Esophagus squamous epithelium (tissue), 5 donors: ENCODE results near the gene MTMR3. TPM values are rescaled to one million over a fixed set of nuclear protein-coding genes. Genes with fewer than 3 reads are reported as not detected.
"Not testable (repeated sequence)": the region's sequence is repeated elsewhere in the genome, so short reads cannot be mapped to it uniquely, and the experiment has no call there.

ENCODE experiments used
- DNase-seq: peaks from one replicate; lab custom pipeline; 2025; lab: John Stamatoyannopoulos, UW
- H3K27ac ChIP-seq, 4 donors: fragments of 200-600 bp; sonication (generic); one replicate each; pipeline ENCODE4 v1.5.1; 2016 to 2019; ENCODE audit warnings: mild to moderate bottlenecking in 1 of 4
- H3K27me3 ChIP-seq, 4 donors: fragments of 200-600 bp; sonication (generic); 1 replicate in 3 of 4; 2 replicates in 1 of 4; pipeline versions ENCODE4 v1.5.1 to v1.6.0; 2017 to 2021; ENCODE audit warnings: antibody characterized with exemption in 1 of 4
- H3K36me3 ChIP-seq, 3 donors: fragments of 200-600 bp; sonication (generic); one replicate each; pipeline ENCODE4 v1.5.1; 2016 to 2019
- H3K4me1 ChIP-seq, 3 donors: fragments of 200-600 bp; sonication (generic); one replicate each; pipeline ENCODE4 v1.5.1; 2017 to 2019
- H3K4me3 ChIP-seq, 4 donors: fragments of 200-600 bp; sonication (generic); 1 replicate in 3 of 4; 2 replicates in 1 of 4; pipeline ENCODE4 v1.5.1; 2016 to 2019; ENCODE audit warnings: mild to moderate bottlenecking in 2 of 4, moderate library complexity in 1 of 4
- H3K9me3 ChIP-seq, 3 donors: fragments of 200-600 bp; sonication (generic); one replicate each; pipeline ENCODE4 v1.5.1; 2016 to 2019
- POLR2A ChIP-seq, 4 donors: fragments of 450-650 bp; IDR thresholded peaks; one replicate each; pipeline ENCODE4 v1.6.1; 2017; ENCODE audit warnings: antibody characterized with exemption in 4 of 4, mild to moderate bottlenecking in 4 of 4, moderate library complexity in 3 of 4
- WGBS, 2 donors: methylation state at CpG; one replicate each; pipeline ENCODE4 v1.1.5; 2018; 5-methylcytosine and 5-hydroxymethylcytosine counted together
- intact Hi-C: fragments of 100-400 bp; cut with DNase I; formaldehyde crosslinking; loops from one replicate; pipeline ENCODE4 v1.15.0; 2022
- total RNA-seq, 4 donors: library from RNA; depleted of rRNA; stranded (reverse); fragments of >200 nt; gene quantifications; one replicate each; pipeline ENCODE4 v1.1.0, GENCODE V29; 2016
- TF ChIP-seq, protein P1 (sequence below), 6 experiments: fragments of 450-650 bp in 4 of 6; fragments of 200-600 bp in 2 of 6; sonication (generic) in 2 of 6; IDR thresholded peaks; one replicate each; pipeline ENCODE4 v1.5.1; 2016 to 2019; ENCODE audit warnings: antibody characterized with exemption in 6 of 6, mild to moderate bottlenecking in 4 of 6, moderate library complexity in 4 of 6
- donor health status: DM: yes; HTN: yes; CAD: no.

The MTMR3 gene
- total RNA-seq, 4 donors from 2014 or later: 34.9 to 63.1 (median 38.4) TPM

GRCh38 chr22:30054067-30054763 is 171.2 kb downstream of the MTMR3 start:
- no peak overlapping the region for H3K4me3 ChIP-seq
- H3K27me3 ChIP-seq: no peaks in the 10 kb centered on the region
- 72 to 78% methylated on average over 10 of the region's 10 CpGs for WGBS, 2 donors
- H3K9me3 ChIP-seq: peaks cover 0 to 8% (median 0%) of the 10 kb centered on the region in 3 donors
- no peak overlapping the region for H3K27ac ChIP-seq
- no peak for TF ChIP-seq POLR2A (IDR thresholded peaks at IDR 0.05)
- intact Hi-C loops: no loop called here
- no peaks in the 10 kb centered on the region for H3K36me3 ChIP-seq
- no peak for DNase-seq
- no peaks in the 10 kb centered on the region for H3K4me1 ChIP-seq

DNA sequence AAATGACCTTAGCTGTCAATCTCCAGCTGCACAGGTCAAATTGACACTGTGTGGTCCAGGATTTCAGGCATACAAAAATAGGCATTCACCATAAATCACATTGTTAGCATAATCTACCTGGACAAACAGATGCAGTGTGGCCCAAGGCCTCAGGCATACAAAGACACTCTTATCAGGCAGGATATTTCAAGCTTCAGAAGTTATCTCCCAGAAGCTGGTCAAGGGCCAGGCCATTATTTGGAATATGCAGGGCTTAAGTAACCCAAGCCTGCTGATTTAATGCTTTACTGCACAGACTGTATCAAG is 171.7 kb downstream of the MTMR3 start:
- intact Hi-C loops: no loop called here
- Histone ChIP-seq H3K4me1 (no peaks in the 10 kb centered on the region), H3K27ac (no peak overlapping the region), H3K4me3 (no peak overlapping the region), H3K36me3 (no peaks in the 10 kb centered on the region), H3K27me3 (no peaks in the 10 kb centered on the region), H3K9me3 (peaks cover 0 to 8% (median 0%) of the 10 kb centered on the region in 3 donors)
- no peak for DNase-seq
- TF ChIP-seq, protein P1, sequence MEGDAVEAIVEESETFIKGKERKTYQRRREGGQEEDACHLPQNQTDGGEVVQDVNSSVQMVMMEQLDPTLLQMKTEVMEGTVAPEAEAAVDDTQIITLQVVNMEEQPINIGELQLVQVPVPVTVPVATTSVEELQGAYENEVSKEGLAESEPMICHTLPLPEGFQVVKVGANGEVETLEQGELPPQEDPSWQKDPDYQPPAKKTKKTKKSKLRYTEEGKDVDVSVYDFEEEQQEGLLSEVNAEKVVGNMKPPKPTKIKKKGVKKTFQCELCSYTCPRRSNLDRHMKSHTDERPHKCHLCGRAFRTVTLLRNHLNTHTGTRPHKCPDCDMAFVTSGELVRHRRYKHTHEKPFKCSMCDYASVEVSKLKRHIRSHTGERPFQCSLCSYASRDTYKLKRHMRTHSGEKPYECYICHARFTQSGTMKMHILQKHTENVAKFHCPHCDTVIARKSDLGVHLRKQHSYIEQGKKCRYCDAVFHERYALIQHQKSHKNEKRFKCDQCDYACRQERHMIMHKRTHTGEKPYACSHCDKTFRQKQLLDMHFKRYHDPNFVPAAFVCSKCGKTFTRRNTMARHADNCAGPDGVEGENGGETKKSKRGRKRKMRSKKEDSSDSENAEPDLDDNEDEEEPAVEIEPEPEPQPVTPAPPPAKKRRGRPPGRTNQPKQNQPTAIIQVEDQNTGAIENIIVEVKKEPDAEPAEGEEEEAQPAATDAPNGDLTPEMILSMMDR (IDR thresholded peaks at IDR 0.05): no peak
- no peak for TF ChIP-seq POLR2A (IDR thresholded peaks at IDR 0.05)

- H3K9me3 ChIP-seq: peaks cover 0 to 8% (median 0%) of the 10 kb centered on the region in 3 donors
- H3K27ac ChIP-seq: no peak overlapping the region
- H3K4me1 ChIP-seq: no peaks in the 10 kb centered on the region
- 82 to 92% methylated on average over 1 of the region's 1 CpG for WGBS, 2 donors
- H3K36me3 ChIP-seq: no peaks in the 10 kb centered on the region
- no peaks in the 10 kb centered on the region for H3K27me3 ChIP-seq
- DNase-seq: no peak
- no peak for TF ChIP-seq POLR2A (IDR thresholded peaks at IDR 0.05)
- TF ChIP-seq, protein P1 (IDR thresholded peaks at IDR 0.05): no peak
- no peak overlapping the region for H3K4me3 ChIP-seq
- intact Hi-C loops: no loop called here
Observed at GRCh38 chr22:30056015-30056414, 173.0 kb downstream of the MTMR3 start.

DNA sequence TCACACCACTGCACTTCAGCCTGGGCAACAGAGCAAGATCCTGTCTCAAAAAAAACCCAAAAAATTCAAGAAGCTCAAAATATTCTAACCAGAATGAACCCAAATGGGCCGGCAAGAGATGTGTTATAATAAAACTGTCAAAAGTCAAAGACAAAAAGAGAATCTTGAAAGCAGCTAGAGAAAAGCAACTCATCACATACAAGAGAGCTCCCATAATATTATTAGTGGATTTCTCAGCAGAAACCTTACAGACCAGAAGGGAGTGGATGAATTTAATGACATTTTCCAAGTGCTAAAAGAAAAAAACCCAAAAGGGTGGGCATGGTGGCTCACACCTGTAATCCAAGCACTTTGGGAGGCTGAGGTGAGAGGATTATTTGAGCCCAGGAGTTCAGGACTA is 174.4 kb downstream of the MTMR3 start:
- 81 to 93% methylated on average over 1 of the region's 1 CpG for WGBS, 2 donors
- intact Hi-C loops: no loop called here
- H3K36me3 ChIP-seq: no peaks in the 10 kb centered on the region

DNA sequence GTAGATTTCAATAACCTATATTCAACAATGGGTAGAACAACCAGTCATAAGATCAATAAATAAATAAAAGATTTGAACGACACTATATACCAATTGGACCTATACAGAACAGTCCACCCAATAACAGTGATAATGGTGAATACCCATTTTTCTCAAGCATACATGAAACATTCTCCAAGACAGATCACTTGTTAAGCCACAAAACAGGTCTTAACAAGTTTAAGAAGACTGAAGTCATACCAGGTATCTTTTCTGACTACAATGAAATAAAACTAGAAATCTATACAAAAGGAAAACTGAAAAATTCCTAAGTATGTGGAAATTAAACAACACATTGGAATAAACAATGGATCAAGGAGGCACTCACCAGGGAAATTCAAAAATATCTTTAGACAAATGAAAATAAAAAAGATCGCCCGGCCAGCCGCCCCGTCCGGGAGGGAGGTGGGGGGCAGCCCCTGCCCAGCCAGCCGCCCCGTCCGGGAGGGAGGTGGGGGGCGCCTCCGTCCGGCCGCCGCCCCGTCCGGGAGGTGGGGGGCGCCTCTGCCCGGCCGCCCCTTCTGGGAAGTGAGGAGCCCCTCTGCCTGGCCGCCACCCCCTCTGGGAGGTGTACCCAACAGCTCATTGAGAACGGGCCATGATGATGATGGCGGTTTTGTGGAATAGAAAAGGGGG is 176.5 kb downstream of the MTMR3 start:
- H3K36me3 ChIP-seq, H3K4me3 ChIP-seq, H3K27me3 ChIP-seq, DNase-seq, H3K27ac ChIP-seq, H3K4me1 ChIP-seq, intact Hi-C loops: not testable (repeated sequence)
- peaks cover 0 to 12% (median 3%) of the 10 kb centered on the region in 3 donors for H3K9me3 ChIP-seq
- WGBS, 2 donors: 72 to 83% methylated on average over 1 to 6 of the region's 22 CpGs

More for the DNA sequence above, 174.4 kb downstream of the MTMR3 start:
- no peaks in the 10 kb centered on the region for H3K4me1 ChIP-seq
- no peaks in the 10 kb centered on the region for H3K27me3 ChIP-seq
- no peak overlapping the region for H3K4me3 ChIP-seq
- TF ChIP-seq, protein P1 (IDR thresholded peaks at IDR 0.05): no peak
- TF ChIP-seq POLR2A (IDR thresholded peaks at IDR 0.05): no peak
- no peak overlapping the region for H3K27ac ChIP-seq
- peaks cover 0 to 8% (median 0%) of the 10 kb centered on the region in 3 donors for H3K9me3 ChIP-seq
- no peak for DNase-seq

DNA sequence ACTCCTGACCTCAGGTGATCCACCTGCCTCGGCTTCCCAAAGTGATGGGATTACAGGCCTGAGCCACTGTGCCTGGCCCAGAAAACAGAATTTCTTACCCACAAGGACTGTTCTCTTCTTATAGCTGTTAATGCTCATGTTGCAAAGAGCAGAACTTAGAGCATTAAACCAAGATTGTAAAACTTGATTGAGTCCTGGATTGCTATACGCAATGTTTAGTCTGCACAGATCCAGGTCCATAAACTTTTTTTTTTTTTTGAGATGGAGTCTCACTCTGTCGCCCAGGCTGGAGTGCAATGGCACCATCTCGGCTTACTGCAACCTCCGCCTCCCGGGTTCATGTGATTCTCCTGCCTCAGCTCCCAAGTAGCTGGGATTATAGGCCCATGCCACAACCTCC is 178.1 kb downstream of the MTMR3 start:
- H3K27ac ChIP-seq, H3K4me1 ChIP-seq, H3K36me3 ChIP-seq, H3K4me3 ChIP-seq, intact Hi-C loops, DNase-seq, H3K27me3 ChIP-seq: not testable (repeated sequence)
- 96 to 98% methylated on average over 4 to 6 of the region's 6 CpGs for WGBS, 2 donors
- peaks cover 0 to 16% (median 9%) of the 10 kb centered on the region in 3 donors for H3K9me3 ChIP-seq
